GM23338 (cell line): Measurements from ENCODE around the gene EID2B. TPM values are rescaled to one million over a fixed set of nuclear protein-coding genes. Genes with fewer than 3 reads are reported as not detected.
A peak's percentile ranks its signal among the peaks of the same experiment; 100 is the strongest.

ENCODE experiments used
- ATAC-seq: fragments of 200-7000 bp; cut with Tn5 transposase; 3 replicates; pipeline ENCODE4 v1.9.1; 2020
- DNase-seq: peaks from one replicate; pipeline ENCODE4 v3.0.0-alpha.2; 2015; ENCODE audit warnings: low spot score
- H2AFZ ChIP-seq: fragments of 200-600 bp; sonication (generic); 2 replicates; pipeline ENCODE4 v1.8.0; 2016; ENCODE audit warnings: antibody characterized with exemption, mild to moderate bottlenecking, moderate library complexity
- H3F3A ChIP-seq: fragments of 200-600 bp; sonication (generic); replicated peaks from 2 replicates; pipeline ENCODE4 v1.8.0; 2017; ENCODE audit warnings: antibody characterized with exemption, mixed run types, low read depth
- H3K27ac ChIP-seq: fragments of 200-600 bp; sonication (generic); 2 replicates; pipeline ENCODE4 v1.6.1; 2016; ENCODE audit warnings: low read depth
- H3K27me3 ChIP-seq: fragments of 200-600 bp; sonication (generic); 2 replicates; pipeline ENCODE4 v1.8.0; 2016; ENCODE audit warnings: mild to moderate bottlenecking, mixed run types, moderate library complexity; ENCODE audit not compliant: insufficient read depth
- H3K36me3 ChIP-seq: fragments of 200-600 bp; sonication (generic); 2 replicates; pipeline ENCODE4 v1.8.0; 2016; ENCODE audit warnings: mild to moderate bottlenecking; ENCODE audit not compliant: insufficient read depth
- H3K4me1 ChIP-seq: fragments of 200-600 bp; sonication (generic); 2 replicates; pipeline ENCODE4 v1.8.0; 2016; ENCODE audit warnings: mild to moderate bottlenecking, moderate library complexity; ENCODE audit not compliant: insufficient read depth
- H3K4me2 ChIP-seq: fragments of 200-600 bp; sonication (generic); 2 replicates; pipeline ENCODE4 v1.7.1; 2017; ENCODE audit warnings: mixed run types
- H3K4me3 ChIP-seq: fragments of 200-600 bp; sonication (generic); 2 replicates; pipeline ENCODE4 v1.6.1; 2016; ENCODE audit warnings: mixed run types
- H3K79me2 ChIP-seq: fragments of 200-600 bp; sonication (generic); replicated peaks from 2 replicates; pipeline ENCODE4 v1.8.0; 2017; ENCODE audit warnings: mild to moderate bottlenecking; ENCODE audit not compliant: insufficient read depth
- H3K9me2 ChIP-seq: fragments of 200-600 bp; sonication (generic); 2 replicates; pipeline ENCODE4 v1.8.0; 2017; ENCODE audit not compliant: insufficient read depth
- H4K20me1 ChIP-seq: fragments of 200-600 bp; sonication (generic); replicated peaks from 2 replicates; pipeline ENCODE4 v1.8.0; 2017; ENCODE audit warnings: mild to moderate bottlenecking; ENCODE audit not compliant: insufficient read depth
- H3K27ac Mint-ChIP-seq: 2 replicates; pipeline ENCODE4 v1.8.0; 2020; ENCODE audit warnings: inconsistent platforms, mild to moderate bottlenecking, moderate library complexity, mixed read lengths
- H3K27me3 Mint-ChIP-seq: 3 replicates; pipeline ENCODE4 v1.8.0; 2022; ENCODE audit warnings: low read depth, mild to moderate bottlenecking, moderate library complexity, mixed read lengths, inconsistent platforms; ENCODE audit not compliant: insufficient read depth, poor library complexity
- H3K36me3 Mint-ChIP-seq: 3 replicates; pipeline ENCODE4 v1.8.0; 2021; ENCODE audit warnings: low read depth, mild to moderate bottlenecking, inconsistent platforms, moderate library complexity, mixed read lengths
- H3K4me1 Mint-ChIP-seq: 3 replicates; pipeline ENCODE4 v1.8.0; 2020; ENCODE audit warnings: mild to moderate bottlenecking, inconsistent platforms, mixed read lengths
- H3K4me3 Mint-ChIP-seq: 3 replicates; pipeline ENCODE4 v1.8.0; 2021; ENCODE audit warnings: moderate library complexity, mild to moderate bottlenecking, inconsistent platforms, mixed read lengths
- H3K9me3 Mint-ChIP-seq: 3 replicates; pipeline ENCODE4 v1.8.0; 2020; ENCODE audit warnings: moderate library complexity, mild to moderate bottlenecking, inconsistent platforms, mixed read lengths
- CREB1 ChIP-seq: fragments of 250-450 bp; sonication (Bioruptor Pico); IDR thresholded peaks from 2 replicates; pipeline ENCODE4 v1.5.0; 2020; ENCODE audit warnings: low read depth, mild to moderate bottlenecking, moderate library complexity
- CTCF ChIP-seq, 2 experiments: fragments of 200-600 bp in 1 of 2; sonication (generic) in 1 of 2; conservative IDR thresholded peaks; 2 replicates each; pipeline versions ENCODE4 v1.5.1 to v1.6.1; 2016 to 2017; ENCODE audit warnings: antibody characterized with exemption in 2 of 2, low read depth in 2 of 2, mild to moderate bottlenecking in 2 of 2, moderate library complexity in 1 of 2
- ETS1 ChIP-seq: IDR thresholded peaks from 2 replicates; pipeline ENCODE4 v1.6.1; 2016; ENCODE audit warnings: antibody characterized with exemption
- EZH2 ChIP-seq: fragments of 200-600 bp; sonication (generic); IDR thresholded peaks from one replicate; pipeline ENCODE4 v1.8.0; 2017; ENCODE audit warnings: antibody characterized with exemption, mild to moderate bottlenecking, low read depth; ENCODE audit not compliant: unreplicated experiment
- EZH2phosphoT487 ChIP-seq: fragments of 200-600 bp; sonication (generic); IDR thresholded peaks from one replicate; pipeline ENCODE4 v1.8.1; 2018; ENCODE audit warnings: antibody characterized with exemption; ENCODE audit not compliant: unreplicated experiment
- JUNB ChIP-seq: IDR thresholded peaks from one replicate; pipeline ENCODE4 v1.6.1; 2016; ENCODE audit warnings: antibody characterized with exemption; ENCODE audit not compliant: unreplicated experiment
- POLR2AphosphoS5 ChIP-seq: IDR thresholded peaks from 2 replicates; pipeline ENCODE4 v1.6.1; 2016; ENCODE audit warnings: antibody characterized with exemption, low read depth
- STAT1 ChIP-seq: IDR thresholded peaks from one replicate; pipeline ENCODE4 v1.6.1; 2016; ENCODE audit warnings: antibody characterized with exemption; ENCODE audit not compliant: unreplicated experiment
- ZNF114 ChIP-seq: fragments of 250-450 bp; sonication (Bioruptor Pico); IDR thresholded peaks from 2 replicates; pipeline ENCODE4 v1.5.0; 2020; ENCODE audit warnings: mild to moderate bottlenecking, moderate library complexity
- ZNF331 ChIP-seq: fragments of 250-450 bp; sonication (Bioruptor Pico); IDR thresholded peaks from 2 replicates; pipeline ENCODE4 v1.5.0; 2020; ENCODE audit warnings: low read depth, mild to moderate bottlenecking, moderate library complexity
- ZNF462 ChIP-seq: fragments of 250-450 bp; sonication (Bioruptor Pico); IDR thresholded peaks from 2 replicates; pipeline ENCODE4 v1.5.0; 2020; ENCODE audit warnings: mild to moderate bottlenecking, moderate library complexity
- polyA plus RNA-seq: library from polyadenylated mRNA; unstranded; fragments of >200 nt; fragmentation: Nextera tagmentation; extraction: Ambion mirVana; gene quantifications from 2 replicates; pipeline ENCODE4 v1.2.1, GENCODE V29; 2016
- total RNA-seq: library from RNA; depleted of rRNA; stranded (reverse); fragments of >200 nt; shearing (Covaris generic); gene quantifications from 2 replicates; pipeline ENCODE4 v1.2.3, GENCODE V29; 2014

Gene EID2B
- total and polyA plus RNA-seq, 2 experiments from 2014 or later, result 2.5 to 4.6 TPM

GRCh38 chr19:39546599-39546998 lies 13.9 kb upstream of the EID2B start:
- no peak for ATAC-seq
- no peak overlapping the region for H3K27ac Mint-ChIP-seq
- TF ChIP-seq ETS1 (no peak), STAT1 (no peak), JUNB (no peak), CTCF (conservative IDR thresholded peaks at IDR 0.05; ENCODE audit: low read depth in 2 of 2) (no peak), POLR2AphosphoS5 (no peak), CREB1 (CRISPR knock-in tag) (no peak), EZH2 (no peak), EZH2phosphoT487 (no peak)

GRCh38 chr19:39544911-39545310 lies 12.3 kb upstream of the EID2B start:
- H3K36me3 ChIP-seq, result no peaks in the 10 kb centered on the region
- no peak overlapping the region for H3K4me3 Mint-ChIP-seq
- no peak overlapping the region for H3K27ac Mint-ChIP-seq
- H3F3A ChIP-seq, result no peaks in the 10 kb centered on the region
- H3K27ac ChIP-seq, result no peak overlapping the region
- no peaks in the 10 kb centered on the region for H3K9me2 ChIP-seq
- no peaks in the 10 kb centered on the region for H4K20me1 ChIP-seq
- H3K9me3 Mint-ChIP-seq, result no peaks in the 10 kb centered on the region
- H3K4me1 ChIP-seq, result peaks cover 4% of the 10 kb centered on the region
- H3K27me3 ChIP-seq, result no peaks in the 10 kb centered on the region
- H3K4me2 ChIP-seq, result no peak overlapping the region
- peaks cover 13% of the 10 kb centered on the region for H3K27me3 Mint-ChIP-seq
- H3K4me1 Mint-ChIP-seq, result peaks cover 15% of the 10 kb centered on the region
- H3K36me3 Mint-ChIP-seq, result no peaks in the 10 kb centered on the region; the same call in 2 of the 3 replicates
- no peak for ATAC-seq
- DNase-seq, result no peak
- H3K4me3 ChIP-seq, result no peak overlapping the region
- H3K79me2 ChIP-seq, result no peaks in the 10 kb centered on the region
- H2AFZ ChIP-seq, result peak overlapping the region; percentile 28; the same call in 1 of the 2 replicates
- no peak for TF ChIP-seq CREB1 (CRISPR knock-in tag)
- TF ChIP-seq ZNF331 (CRISPR knock-in tag), result no peak
- no peak for TF ChIP-seq ZNF462 (CRISPR knock-in tag)
- no peak for TF ChIP-seq STAT1
- no peak for TF ChIP-seq EZH2phosphoT487
- TF ChIP-seq EZH2, result no peak
- no peak for TF ChIP-seq POLR2AphosphoS5
- TF ChIP-seq JUNB, result no peak
- TF ChIP-seq ZNF114 (CRISPR knock-in tag), result no peak

More at GRCh38 chr19:39546599-39546998, 13.9 kb upstream of the EID2B start:
- Histone ChIP-seq H3K27me3 (no peaks in the 10 kb centered on the region), H3K9me2 (no peaks in the 10 kb centered on the region), H4K20me1 (no peaks in the 10 kb centered on the region), H3K4me3 (no peak overlapping the region), H2AFZ (0 out of 2 replicates have a peak overlapping the region, but pooled peaks have one; percentile 43), H3K36me3 (no peaks in the 10 kb centered on the region), H3F3A (no peaks in the 10 kb centered on the region), H3K4me1 (peaks cover 4% of the 10 kb centered on the region; the same call in 1 of the 2 replicates), H3K4me2 (no peak overlapping the region), H3K27ac (no peak overlapping the region), H3K79me2 (no peaks in the 10 kb centered on the region)
- peak; percentile 39 for DNase-seq
- H3K36me3 Mint-ChIP-seq, result no peaks in the 10 kb centered on the region
- no peaks in the 10 kb centered on the region for H3K9me3 Mint-ChIP-seq
- peaks cover 12% of the 10 kb centered on the region for H3K27me3 Mint-ChIP-seq
- H3K4me1 Mint-ChIP-seq, result peaks cover 9% of the 10 kb centered on the region
- H3K4me3 Mint-ChIP-seq, result no peak overlapping the region
